CD4-positive, alpha-beta T cell treated with Interleukin-2 at 100 ng/mL for 4 hours (primary cell): ENCODE data around the gene PCNX3.

Experiments used
- DNase-seq: peaks from one replicate; pipeline ENCODE4 v3.0.0-alpha.2; 2020; ENCODE audit warnings: low spot score

Gene PCNX3

GRCh38 chr11:65599216-65599954, 16.2 kb upstream of the PCNX3 start:
- no peak for DNase-seq

GRCh38 chr11:65599955-65600246, 15.7 kb upstream of the PCNX3 start:
- no peak for DNase-seq

GRCh38 chr11:65604258-65604657, 11.3 kb upstream of the PCNX3 start:
- DNase-seq, result no peak

GRCh38 chr11:65606876-65607613, 8.5 kb upstream of the PCNX3 start:
- no peak for DNase-seq

- DNase-seq, result no peak
These were observed 7.8 kb upstream of the PCNX3 start for GRCh38 chr11:65607614-65608426.

- no peak for DNase-seq
These were observed 6.3 kb upstream of the PCNX3 start for GRCh38 chr11:65609229-65609628.

GRCh38 chr11:65609665-65610064, 5.9 kb upstream of the PCNX3 start:
- no peak for DNase-seq

- no peak for DNase-seq
These were observed 5.2 kb upstream of the PCNX3 start for GRCh38 chr11:65610404-65610803.

- DNase-seq, result no peak
These were observed 4.4 kb upstream of the PCNX3 start for GRCh38 chr11:65611028-65611757.

GRCh38 chr11:65611758-65612603, 3.6 kb upstream of the PCNX3 start:
- DNase-seq, result no peak

- no peak for DNase-seq
These were observed 2.9 kb upstream of the PCNX3 start for GRCh38 chr11:65612691-65613090.

GRCh38 chr11:65613091-65613928, 2.3 kb upstream of the PCNX3 start:
- no peak for DNase-seq

GRCh38 chr11:65615950-65616574, 486 bp downstream of the PCNX3 start:
- peak; percentile 14 for DNase-seq

GRCh38 chr11:65616575-65617001, 1.0 kb downstream of the PCNX3 start:
- DNase-seq, result no peak

GRCh38 chr11:65617136-65617850, 1.7 kb downstream of the PCNX3 start:
- DNase-seq, result no peak

GRCh38 chr11:65617990-65618751, 2.6 kb downstream of the PCNX3 start:
- DNase-seq, result no peak

- no peak for DNase-seq
These were observed 3.2 kb downstream of the PCNX3 start for GRCh38 chr11:65618763-65619162.

GRCh38 chr11:65619281-65619928, 3.8 kb downstream of the PCNX3 start:
- no peak for DNase-seq
